Measurements from ENCODE around the gene GATA3.

DNA sequence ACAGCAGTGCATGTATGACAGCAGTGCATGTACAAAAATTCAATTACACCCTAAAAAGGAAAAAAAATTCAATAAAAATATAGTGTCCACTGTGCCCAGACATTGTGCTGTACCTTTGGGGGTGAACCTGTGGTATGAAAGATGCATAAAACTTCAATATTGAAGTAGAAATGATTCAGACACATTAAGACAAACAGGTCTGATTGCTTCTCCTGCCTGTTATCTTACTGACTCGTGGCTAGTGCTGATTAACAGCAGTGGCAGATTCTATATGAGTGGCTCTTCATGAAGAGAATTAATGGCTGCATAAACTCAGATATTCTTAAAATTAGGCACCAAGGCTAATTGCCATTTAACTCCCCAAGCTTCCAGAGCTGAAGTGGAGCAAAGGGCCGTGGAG is 37.9 kb downstream of the GATA3 start:
- TF ChIP-seq EZH2phosphoT487 (IDR thresholded peaks at IDR 0.05; ENCODE audit: unreplicated experiment) = no peak
- TF ChIP-seq CTCF (conservative IDR thresholded peaks at IDR 0.05; ENCODE audit: low read depth in 2 of 2) = no peak
- no peak for TF ChIP-seq EZH2 (IDR thresholded peaks at IDR 0.05; ENCODE audit: low read depth, unreplicated experiment)
- no peak for TF ChIP-seq REST (IDR thresholded peaks at IDR 0.05; ENCODE audit: unreplicated experiment)

Measured in GM23338 (cell line).